HepG2 (cell line): ENCODE results near the gene REPIN1.

ENCODE experiments used
- ASH2L ChIP-seq: fragments of 300-600, 200-600 bp; sonication (generic); IDR thresholded peaks from 2 replicates; pipeline ENCODE4 v1.7.0; 2017; ENCODE audit warnings: low read depth, mild to moderate bottlenecking, moderate library complexity, mixed read lengths, low read length; ENCODE audit not compliant: insufficient read length
- BRCA1 ChIP-seq: sonication (generic); formaldehyde crosslinking; IDR thresholded peaks from 2 replicates; pipeline ENCODE4 v1.4.0; 2020; ENCODE audit warnings: missing genetic modification reagents
- CREM ChIP-seq, 2 experiments: sonication (generic) in 1 of 2; formaldehyde crosslinking in 1 of 2; IDR thresholded peaks; 2 replicates each; pipeline versions ENCODE4 v1.4.0 to v1.6.1; 2016 to 2020; ENCODE audit warnings: antibody characterized with exemption in 1 of 2, mild to moderate bottlenecking in 1 of 2, missing genetic modification reagents in 1 of 2
- KDM6A ChIP-seq: IDR thresholded peaks from 2 replicates; pipeline ENCODE4 v1.6.1; 2016; ENCODE audit warnings: low read depth
- SIN3A ChIP-seq: IDR thresholded peaks from 2 replicates; pipeline ENCODE4 v1.6.1; 2011; ENCODE audit warnings: low read depth, mild to moderate bottlenecking, control low read depth, low read length, borderline replicate concordance
- ZFP41 ChIP-seq: sonication (generic); formaldehyde crosslinking; IDR thresholded peaks from 2 replicates; pipeline ENCODE4 v1.4.0; 2020; ENCODE audit warnings: mild to moderate bottlenecking, missing genetic modification reagents, borderline replicate concordance
- ZNF747 ChIP-seq: sonication (generic); formaldehyde crosslinking; IDR thresholded peaks from 2 replicates; pipeline ENCODE4 v1.8.1; 2023; ENCODE audit warnings: missing genetic modification reagents, mild to moderate bottlenecking, borderline replicate concordance
- ZNF883 ChIP-seq: sonication (generic); formaldehyde crosslinking; IDR thresholded peaks from 2 replicates; pipeline ENCODE4 v1.5.1; 2020; ENCODE audit warnings: mild to moderate bottlenecking, missing genetic modification reagents; ENCODE audit errors: not compliant biosample characterization
- TF ChIP-seq, protein P1 (sequence below): sonication (generic); formaldehyde crosslinking; IDR thresholded peaks from 2 replicates; pipeline ENCODE4 v1.4.0; 2020; ENCODE audit warnings: missing genetic modification reagents

DNA sequence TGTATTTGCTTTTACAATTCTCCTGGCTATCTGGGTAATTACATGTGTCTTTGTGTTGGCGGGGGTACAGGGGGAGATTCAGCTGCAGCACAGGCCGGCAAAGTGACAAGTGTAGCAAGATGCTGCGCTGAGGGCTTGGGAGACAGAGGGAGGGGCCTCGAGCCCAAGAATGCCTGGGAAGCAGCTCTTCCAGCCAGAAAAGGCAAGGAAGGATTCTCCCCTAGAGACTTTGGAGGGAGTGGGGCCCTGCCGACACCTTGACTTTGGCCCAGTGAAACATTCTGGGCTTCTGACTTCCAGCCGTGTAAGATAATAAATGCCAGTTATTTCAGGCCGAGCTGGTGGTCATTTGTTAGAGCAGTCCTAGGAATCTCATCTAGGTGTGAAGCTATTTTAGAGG, 7.2 kb upstream of the REPIN1 start:
- no peak for TF ChIP-seq ASH2L
- no peak for TF ChIP-seq ZNF883 (CRISPR knock-in tag)
- TF ChIP-seq BRCA1 (CRISPR knock-in tag), result no peak
- TF ChIP-seq ZFP41 (CRISPR knock-in tag), result no peak
- TF ChIP-seq, protein P1, sequence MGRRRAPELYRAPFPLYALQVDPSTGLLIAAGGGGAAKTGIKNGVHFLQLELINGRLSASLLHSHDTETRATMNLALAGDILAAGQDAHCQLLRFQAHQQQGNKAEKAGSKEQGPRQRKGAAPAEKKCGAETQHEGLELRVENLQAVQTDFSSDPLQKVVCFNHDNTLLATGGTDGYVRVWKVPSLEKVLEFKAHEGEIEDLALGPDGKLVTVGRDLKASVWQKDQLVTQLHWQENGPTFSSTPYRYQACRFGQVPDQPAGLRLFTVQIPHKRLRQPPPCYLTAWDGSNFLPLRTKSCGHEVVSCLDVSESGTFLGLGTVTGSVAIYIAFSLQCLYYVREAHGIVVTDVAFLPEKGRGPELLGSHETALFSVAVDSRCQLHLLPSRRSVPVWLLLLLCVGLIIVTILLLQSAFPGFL (CRISPR knock-in tag), result no peak
- no peak for TF ChIP-seq KDM6A (CRISPR knock-in tag)
- no peak for TF ChIP-seq ZNF747 (CRISPR knock-in tag)
- TF ChIP-seq SIN3A, result no peak
- no peak for TF ChIP-seq CREM (IDR thresholded peaks at IDR 0.05)
- TF ChIP-seq CREM (CRISPR knock-in tag; IDR thresholded peaks at IDR 0.05), result no peak
